Measurements from ENCODE around the gene RHD.
A peak's percentile ranks its signal among the peaks of the same experiment; 100 is the strongest.
"Not testable (repeated sequence)": the region's sequence is repeated elsewhere in the genome, so short reads cannot be mapped to it uniquely, and the experiment has no call there.

The RHD gene

GRCh38 chr1:25338986-25339385 lies 66.7 kb downstream of the RHD start:
- DNase-seq = no peak
- Mint-ChIP-seq H3K27ac (peak overlapping the region; percentile 92), H3K4me1 (peaks cover 38% of the 10 kb centered on the region), H3K9me3 (no peaks in the 10 kb centered on the region), H3K4me3 (peak overlapping the region; percentile 83), H3K36me3 (peaks cover 21% of the 10 kb centered on the region), H3K27me3 (peaks cover 3% of the 10 kb centered on the region)
- CTCF ChIA-PET = no interaction called here

GRCh38 chr1:25341746-25342145 lies 69.4 kb downstream of the RHD start:
- no peak for DNase-seq
- H3K4me3 Mint-ChIP-seq = no peak overlapping the region
- H3K9me3 Mint-ChIP-seq = no peaks in the 10 kb centered on the region
- peaks cover 24% of the 10 kb centered on the region for H3K36me3 Mint-ChIP-seq
- peaks cover 3% of the 10 kb centered on the region for H3K27me3 Mint-ChIP-seq
- H3K4me1 Mint-ChIP-seq = peaks cover 33% of the 10 kb centered on the region
- H3K27ac Mint-ChIP-seq = no peak overlapping the region
- CTCF ChIA-PET = no interaction called here

DNA sequence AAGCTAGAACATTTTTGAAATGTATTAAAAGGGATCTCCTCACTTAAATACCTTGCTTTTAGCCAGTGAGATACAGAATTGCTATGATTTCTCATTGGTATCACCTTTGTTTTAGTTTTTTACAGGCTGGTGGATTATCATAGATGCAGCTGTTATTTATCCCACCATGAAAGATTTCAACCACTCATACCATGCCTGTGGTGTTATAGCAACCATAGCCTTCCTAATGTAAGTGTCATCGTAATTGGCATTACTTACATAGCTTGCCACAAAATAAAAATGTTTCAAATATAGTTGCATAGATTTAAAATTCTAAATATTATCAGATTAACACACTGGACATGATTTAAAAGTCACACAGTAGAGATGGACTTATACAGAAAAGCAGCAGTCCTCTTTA lies 70.5 kb downstream of the RHD start:
- Mint-ChIP-seq H3K36me3 (peaks cover 31% of the 10 kb centered on the region), H3K9me3 (no peaks in the 10 kb centered on the region), H3K27ac (no peak overlapping the region), H3K4me3 (no peak overlapping the region), H3K27me3 (peaks cover 3% of the 10 kb centered on the region), H3K4me1 (peaks cover 31% of the 10 kb centered on the region)
- CTCF ChIA-PET = no interaction called here
- DNase-seq = no peak

- H3K9me3 Mint-ChIP-seq = no peaks in the 10 kb centered on the region
- CTCF ChIA-PET = no interaction called here
- no peak overlapping the region for H3K27ac Mint-ChIP-seq
- H3K4me1 Mint-ChIP-seq = peaks cover 31% of the 10 kb centered on the region
- peaks cover 38% of the 10 kb centered on the region for H3K36me3 Mint-ChIP-seq
- no peaks in the 10 kb centered on the region for H3K27me3 Mint-ChIP-seq
- no peak overlapping the region for H3K4me3 Mint-ChIP-seq
- DNase-seq = no peak
These were observed 71.6 kb downstream of the RHD start for GRCh38 chr1:25343872-25344271.

DNA sequence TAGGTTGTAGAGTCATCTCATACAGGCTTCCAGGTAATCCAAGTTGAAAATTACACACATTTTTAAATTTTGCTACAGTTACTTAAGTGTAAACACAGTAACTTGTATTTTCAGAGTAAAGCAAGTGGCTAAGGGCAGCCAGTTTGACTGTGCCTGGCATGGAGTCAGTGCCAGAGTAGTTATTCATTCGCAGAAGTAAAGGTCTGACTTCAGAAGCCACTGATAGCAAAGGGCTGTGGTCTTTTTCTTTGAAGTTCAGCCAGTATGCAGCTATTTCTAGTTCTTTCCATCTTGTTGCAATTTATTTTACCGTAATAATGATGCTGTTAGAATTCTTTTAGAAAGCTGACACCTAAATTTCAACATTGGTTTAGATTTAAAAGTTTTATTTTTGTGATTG lies 75.2 kb downstream of the RHD start:
- CTCF ChIA-PET = no interaction called here
- no peak overlapping the region for H3K27ac Mint-ChIP-seq
- no peak overlapping the region for H3K4me3 Mint-ChIP-seq
- no peaks in the 10 kb centered on the region for H3K9me3 Mint-ChIP-seq
- H3K27me3 Mint-ChIP-seq = no peaks in the 10 kb centered on the region
- DNase-seq = no peak
- H3K4me1 Mint-ChIP-seq = peaks cover 10% of the 10 kb centered on the region
- H3K36me3 Mint-ChIP-seq = peaks cover 48% of the 10 kb centered on the region

DNA sequence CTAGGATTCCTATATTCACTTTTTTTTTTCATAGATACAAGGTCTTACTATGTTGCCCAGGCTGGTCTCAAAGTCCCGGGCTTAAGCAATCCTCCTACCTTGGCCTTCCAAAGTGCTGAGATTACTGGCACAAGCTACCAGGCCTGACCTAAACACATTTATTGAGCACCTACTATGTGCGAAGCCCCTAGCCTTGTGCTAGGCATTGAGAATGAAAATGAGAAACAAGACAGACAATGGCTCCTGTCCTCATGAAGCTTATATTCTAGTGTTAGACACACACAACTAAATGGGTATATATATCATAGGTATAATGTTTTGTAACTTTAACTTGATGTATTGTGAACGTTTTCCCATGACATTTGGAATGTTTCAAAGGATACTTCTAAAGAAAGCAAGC lies 77.3 kb downstream of the RHD start:
- Mint-ChIP-seq H3K4me3 (no peak overlapping the region), H3K27ac (no peak overlapping the region), H3K9me3 (no peaks in the 10 kb centered on the region), H3K36me3 (peaks cover 50% of the 10 kb centered on the region), H3K4me1 (peaks cover 10% of the 10 kb centered on the region), H3K27me3 (no peaks in the 10 kb centered on the region)
- CTCF ChIA-PET = no interaction called here
- DNase-seq = no peak

DNA sequence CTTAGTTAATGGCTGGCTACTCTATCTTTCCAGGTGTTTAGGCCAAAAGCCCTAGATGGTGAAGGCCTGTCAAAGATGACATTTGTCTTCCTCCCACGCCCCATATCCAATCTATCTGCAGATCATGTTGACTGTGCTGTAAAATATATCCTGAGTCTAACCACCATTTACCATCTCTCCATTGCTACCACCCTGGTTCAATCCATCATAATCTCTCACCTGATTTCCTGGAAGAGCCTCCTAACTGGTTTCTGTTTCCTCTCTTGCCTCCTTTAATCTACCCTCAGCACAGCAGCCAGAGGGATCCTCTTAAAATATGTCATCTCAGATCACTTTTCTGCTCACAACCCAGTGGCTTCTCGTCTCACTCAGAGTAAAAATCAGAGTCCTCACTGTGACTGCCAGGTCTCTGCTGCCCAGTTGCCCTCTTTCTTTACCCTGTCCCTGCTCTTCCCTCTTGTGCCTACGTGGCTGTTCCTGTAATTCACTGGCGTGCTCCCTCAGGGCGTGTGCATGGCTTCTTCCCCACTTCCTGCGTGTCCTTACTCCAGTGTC lies 83.6 kb downstream of the RHD start:
- H3K9me3 Mint-ChIP-seq = no peaks in the 10 kb centered on the region
- peaks cover 64% of the 10 kb centered on the region for H3K36me3 Mint-ChIP-seq
- H3K4me1 Mint-ChIP-seq = peaks cover 54% of the 10 kb centered on the region
- CTCF ChIA-PET = no interaction called here
- DNase-seq = peak; percentile 38
- peak overlapping the region; percentile 7 for H3K4me3 Mint-ChIP-seq
- H3K27me3 Mint-ChIP-seq = no peaks in the 10 kb centered on the region
- peak overlapping the region; percentile 86 for H3K27ac Mint-ChIP-seq

DNA sequence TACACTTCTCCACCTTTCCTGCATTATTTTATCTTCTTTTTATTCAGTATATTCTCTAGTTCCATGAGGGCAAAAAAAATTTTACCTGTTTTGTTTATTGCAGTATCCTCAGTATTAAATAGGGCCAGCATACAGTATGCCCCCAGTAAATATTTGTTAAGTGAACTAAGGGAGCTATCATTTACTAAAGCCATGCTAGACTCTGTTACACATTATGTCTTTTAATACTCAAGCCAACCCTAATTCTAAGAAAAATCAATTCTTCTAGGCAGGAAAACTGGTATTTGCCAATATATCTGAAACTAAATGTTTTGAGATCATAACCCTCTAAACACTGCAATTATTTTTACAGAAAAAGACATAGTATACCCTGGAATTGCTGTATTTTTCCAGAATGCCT lies 84.1 kb downstream of the RHD start:
- CTCF ChIA-PET = no interaction called here
- Mint-ChIP-seq H3K4me1 (peaks cover 58% of the 10 kb centered on the region), H3K9me3 (no peaks in the 10 kb centered on the region), H3K27ac (peak overlapping the region; percentile 86), H3K4me3 (no peak overlapping the region), H3K27me3 (no peaks in the 10 kb centered on the region), H3K36me3 (peaks cover 69% of the 10 kb centered on the region)
- no peak for DNase-seq

DNA sequence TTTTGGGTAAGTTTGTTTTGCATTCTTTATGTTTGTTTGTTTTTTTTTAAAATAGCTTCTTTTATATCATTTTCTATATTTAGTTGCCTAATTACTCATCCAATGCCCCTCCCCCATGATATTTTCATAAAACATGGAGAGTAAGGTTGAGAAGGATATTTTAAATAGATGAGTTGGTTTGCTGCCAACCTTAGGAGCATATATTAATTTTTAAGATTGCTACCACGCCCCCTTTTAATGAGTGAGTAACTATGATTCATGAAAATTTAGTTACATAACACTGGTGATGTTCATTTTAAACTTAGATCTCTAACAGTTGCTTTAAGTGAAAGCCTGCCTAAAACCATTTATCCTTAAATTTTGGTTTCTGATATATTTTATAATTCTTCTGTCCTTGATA lies 84.5 kb downstream of the RHD start:
- H3K9me3 Mint-ChIP-seq = no peaks in the 10 kb centered on the region
- peaks cover 62% of the 10 kb centered on the region for H3K4me1 Mint-ChIP-seq
- H3K36me3 Mint-ChIP-seq = peaks cover 69% of the 10 kb centered on the region
- peak overlapping the region; percentile 86 for H3K27ac Mint-ChIP-seq
- peak overlapping the region; percentile 27 for H3K4me3 Mint-ChIP-seq
- no peak for DNase-seq
- CTCF ChIA-PET = no interaction called here
- no peaks in the 10 kb centered on the region for H3K27me3 Mint-ChIP-seq

DNA sequence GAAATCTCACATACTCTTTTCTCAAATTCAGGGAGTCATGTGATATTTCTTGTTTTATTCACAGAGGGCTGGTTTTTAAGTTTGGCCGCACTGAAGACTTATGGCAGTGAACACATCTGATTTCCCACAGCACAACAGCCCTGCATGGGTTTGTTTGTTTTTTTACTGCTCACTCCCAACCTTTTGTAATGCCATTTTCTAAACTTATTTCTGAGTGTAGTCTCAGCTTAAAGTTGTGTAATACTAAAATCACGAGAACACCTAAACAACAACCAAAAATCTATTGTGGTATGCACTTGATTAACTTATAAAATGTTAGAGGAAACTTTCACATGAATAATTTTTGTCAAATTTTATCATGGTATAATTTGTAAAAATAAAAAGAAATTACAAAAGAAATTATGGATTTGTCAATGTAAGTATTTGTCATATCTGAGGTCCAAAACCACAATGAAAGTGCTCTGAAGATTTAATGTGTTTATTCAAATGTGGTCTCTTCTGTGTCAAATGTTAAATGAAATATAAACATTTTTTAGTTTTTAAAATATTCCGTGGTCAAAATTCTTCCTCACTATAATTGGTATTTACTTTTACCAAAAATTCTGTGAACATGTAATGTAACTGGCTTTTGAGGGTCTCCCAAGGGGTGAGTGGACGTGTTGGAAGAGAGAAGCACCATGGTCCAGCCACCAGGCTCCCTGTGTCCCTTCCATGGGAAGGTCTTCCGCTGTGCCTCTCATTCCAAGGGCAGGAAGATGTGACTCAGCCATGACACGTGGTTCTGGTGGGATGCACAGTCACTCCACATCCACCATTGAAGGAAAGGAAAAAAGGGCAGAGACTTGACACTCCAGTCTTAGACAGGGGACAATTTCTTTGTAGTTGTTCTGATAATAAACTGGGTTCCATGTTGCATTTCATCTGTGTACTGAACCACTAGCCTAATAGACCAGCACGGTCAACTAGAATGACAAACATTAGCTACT lies 88.6 kb downstream of the RHD start:
- DNase-seq = no peak
- H3K36me3 Mint-ChIP-seq = peaks cover 52% of the 10 kb centered on the region
- no peaks in the 10 kb centered on the region for H3K9me3 Mint-ChIP-seq
- H3K27me3 Mint-ChIP-seq = no peaks in the 10 kb centered on the region
- H3K27ac Mint-ChIP-seq = no peak overlapping the region
- CTCF ChIA-PET = no interaction called here
- H3K4me3 Mint-ChIP-seq = no peak overlapping the region
- peaks cover 40% of the 10 kb centered on the region for H3K4me1 Mint-ChIP-seq

DNA sequence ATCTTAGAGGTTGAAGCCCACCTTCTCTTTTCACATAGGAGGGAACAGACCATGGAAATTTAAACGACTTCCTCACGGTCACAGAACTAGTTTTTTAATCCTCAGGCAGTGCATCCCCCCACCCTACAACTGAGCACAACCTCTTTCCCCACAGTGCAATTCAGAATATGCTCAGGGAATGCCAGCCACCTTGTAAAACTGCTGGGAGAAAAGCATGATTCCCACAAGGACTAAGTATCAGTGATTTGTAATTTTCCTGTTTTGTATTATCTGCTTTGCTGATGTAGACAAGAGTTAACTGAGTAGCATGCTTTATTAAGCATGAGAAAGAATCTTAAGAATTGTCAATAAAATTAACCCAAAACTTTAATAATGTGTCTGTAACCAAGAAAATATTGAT lies 89.6 kb downstream of the RHD start:
- Mint-ChIP-seq H3K27me3 (no peaks in the 10 kb centered on the region), H3K9me3 (no peaks in the 10 kb centered on the region), H3K27ac (peak overlapping the region; percentile 78), H3K4me3 (no peak overlapping the region), H3K36me3 (peaks cover 44% of the 10 kb centered on the region), H3K4me1 (peaks cover 30% of the 10 kb centered on the region)
- CTCF ChIA-PET = no interaction called here
- DNase-seq = no peak

DNA sequence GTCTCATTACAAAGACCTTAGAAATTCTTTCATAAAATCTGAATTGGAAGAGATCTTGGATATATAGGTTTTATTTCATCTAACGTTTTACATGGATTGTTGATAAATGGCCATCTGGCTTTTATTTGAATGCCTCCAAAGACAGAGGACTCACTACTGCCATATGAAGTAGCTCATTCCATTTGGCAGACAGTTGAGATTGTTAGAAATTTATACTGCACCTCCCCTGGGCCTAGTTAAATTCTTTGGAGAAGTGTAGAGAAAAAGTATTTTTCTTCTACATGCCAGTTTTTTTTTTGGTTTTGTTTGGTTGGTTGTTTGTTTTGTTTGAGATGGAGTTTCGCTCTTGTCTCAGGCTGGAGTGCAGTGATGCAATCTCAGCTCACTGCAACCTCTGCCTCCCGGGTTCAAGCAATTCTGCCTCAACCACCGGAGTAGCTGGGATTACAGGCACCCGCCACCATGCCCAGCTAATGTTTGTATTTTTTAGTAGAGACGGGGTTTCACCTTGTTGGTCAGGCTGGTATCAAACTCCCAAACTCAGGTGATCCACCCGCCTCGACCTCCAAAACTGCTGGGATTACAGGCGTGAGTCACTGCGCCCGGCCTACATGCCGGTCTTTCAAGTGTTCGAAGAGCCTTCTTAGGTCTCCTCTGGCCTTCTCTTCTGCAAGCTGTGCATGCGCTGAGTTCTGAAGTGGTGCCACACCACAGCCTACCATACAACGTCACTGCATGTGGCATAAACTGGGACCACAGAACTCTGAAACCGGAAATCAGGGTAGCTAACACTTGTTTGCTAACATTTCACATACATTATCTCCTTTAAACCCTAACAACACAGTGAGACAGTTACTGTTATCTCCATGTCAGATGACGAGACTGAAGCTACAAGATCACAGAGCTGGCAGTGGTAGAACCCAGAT lies 90.6 kb downstream of the RHD start:
- H3K27me3 Mint-ChIP-seq, H3K4me3 Mint-ChIP-seq, CTCF ChIA-PET, H3K9me3 Mint-ChIP-seq, H3K27ac Mint-ChIP-seq, DNase-seq: not testable (repeated sequence)
- peaks cover 36% of the 10 kb centered on the region for H3K36me3 Mint-ChIP-seq
- peaks cover 21% of the 10 kb centered on the region for H3K4me1 Mint-ChIP-seq

DNA sequence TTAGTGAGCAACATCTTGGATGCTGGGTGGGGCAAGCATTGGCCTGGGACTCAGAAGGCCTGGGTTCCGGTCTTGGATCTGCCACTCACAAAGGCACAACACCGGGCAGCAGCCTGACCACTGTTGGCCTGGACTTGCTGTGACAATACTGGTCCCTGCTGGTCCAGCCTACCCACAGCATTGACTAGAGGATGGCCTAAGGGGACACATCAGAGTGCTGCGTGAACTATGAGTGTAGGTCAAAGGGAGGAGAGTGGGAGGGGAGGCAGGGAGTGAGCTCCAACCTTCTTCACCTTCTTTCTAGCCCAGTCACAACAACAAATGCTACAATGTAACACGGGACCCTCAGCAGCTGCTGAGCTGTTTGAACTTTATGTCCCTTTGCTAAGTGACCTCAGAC lies 96.9 kb downstream of the RHD start:
- no peak overlapping the region for H3K4me3 Mint-ChIP-seq
- H3K27ac Mint-ChIP-seq = no peak overlapping the region

DNA sequence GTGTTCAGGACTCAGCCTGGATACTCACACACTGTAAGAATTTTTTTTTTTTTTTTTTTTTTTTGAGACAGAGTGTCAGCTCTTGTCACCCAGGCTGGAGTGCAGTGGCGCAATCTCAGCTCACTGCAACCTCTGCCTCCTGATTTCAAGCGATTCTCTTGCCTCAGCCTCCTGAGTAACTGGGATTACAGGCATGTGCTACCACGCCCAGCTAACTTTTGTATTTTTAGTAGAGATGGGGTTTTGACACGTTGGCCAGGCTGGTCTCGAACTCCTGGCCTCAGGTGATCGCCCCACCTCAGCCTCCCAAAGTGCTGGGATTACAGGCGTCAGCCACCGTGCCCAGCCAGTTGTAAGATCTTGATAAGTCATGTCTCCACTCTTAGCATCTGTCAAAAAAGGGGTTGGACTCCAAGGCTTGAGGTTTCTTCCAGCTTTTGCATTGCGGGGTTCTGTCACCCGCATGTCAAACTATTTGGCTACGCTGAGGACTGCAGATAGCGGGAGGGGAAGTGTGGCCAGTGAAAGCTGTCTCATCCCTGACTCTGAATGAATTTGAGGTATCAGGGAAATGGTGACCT lies 97.5 kb downstream of the RHD start:
- H3K27ac Mint-ChIP-seq, H3K4me3 Mint-ChIP-seq, DNase-seq: not testable (repeated sequence)

More for the DNA sequence above, 96.9 kb downstream of the RHD start:
- Mint-ChIP-seq H3K36me3 (no peaks in the 10 kb centered on the region), H3K27me3 (peaks cover 4% of the 10 kb centered on the region), H3K9me3 (no peaks in the 10 kb centered on the region), H3K4me1 (no peaks in the 10 kb centered on the region)
- CTCF ChIA-PET = no interaction called here
- DNase-seq = no peak

More for the DNA sequence above, 97.5 kb downstream of the RHD start:
- CTCF ChIA-PET, H3K4me1 Mint-ChIP-seq, H3K9me3 Mint-ChIP-seq, H3K27me3 Mint-ChIP-seq, H3K36me3 Mint-ChIP-seq: not testable (repeated sequence)
